Breast epithelium (tissue), 3 donors: ENCODE data around the gene SLC22A25.

Experiments
- CTCF ChIP-seq, 3 donors: fragments of 450-650 bp; IDR thresholded peaks; one replicate each; pipeline ENCODE4 v1.5.1; 2016 to 2017; ENCODE audit warnings: antibody characterized with exemption in 3 of 3, mild to moderate bottlenecking in 3 of 3, moderate library complexity in 3 of 3
- POLR2A ChIP-seq: fragments of 450-650 bp; IDR thresholded peaks from one replicate; pipeline ENCODE4 v1.6.1; 2016; ENCODE audit warnings: antibody characterized with exemption, mild to moderate bottlenecking, moderate library complexity
- POLR2AphosphoS5 ChIP-seq, 3 donors: sonication (generic); formaldehyde crosslinking; IDR thresholded peaks; one replicate each; pipeline ENCODE4 v1.6.1; 2017; ENCODE audit warnings: antibody characterized with exemption in 3 of 3

GRCh38 chr11:63214093-63214492 is 29.3 kb downstream of the SLC22A25 start:
- TF ChIP-seq CTCF (IDR thresholded peaks at IDR 0.05): no peak
- TF ChIP-seq POLR2AphosphoS5 (IDR thresholded peaks at IDR 0.05): no peak
- TF ChIP-seq POLR2A: no peak
